SK-N-SH (cell line): ENCODE measurements around the gene DTNBP1. TPM values are rescaled to one million over a fixed set of nuclear protein-coding genes. Genes with fewer than 3 reads are reported as not detected.

Source experiments
- CTCF ChIA-PET: fragments of 300-600, 350-600 bp; formaldehyde crosslinking; extraction: SDS; loops from one replicate; lab custom pipeline; 2021; lab: Yijun Ruan, JAX
- POLR2A ChIA-PET: fragments of 350-600 bp; sonication (Branson Sonifier 250); formaldehyde crosslinking; extraction: SDS; loops from one replicate; lab custom pipeline; 2020; ENCODE audit warnings: antibody characterized with exemption, inconsistent platforms; lab: Yijun Ruan, JAX
- DNase-seq: peaks from one replicate; pipeline ENCODE4 v3.0.0; 2012
- H2AFZ ChIP-seq: fragments of 200-600 bp; sonication (generic); 2 replicates; pipeline ENCODE4 v1.8.1; 2016; ENCODE audit warnings: antibody characterized with exemption, mild to moderate bottlenecking, low read depth
- H3F3A ChIP-seq: fragments of 200-600 bp; sonication (generic); replicated peaks from 2 replicates; pipeline ENCODE3; 2016; ENCODE audit warnings: antibody characterized with exemption, mild to moderate bottlenecking; ENCODE audit not compliant: insufficient read depth
- H3K27ac ChIP-seq, 2 experiments: fragments of 200-500 bp in 1 of 2; fragments of 200-600 bp in 1 of 2; sonication (Bioruptor generic) in 1 of 2; sonication (generic), shearing (Covaris generic) in 1 of 2; 2 replicates each; pipeline versions ENCODE4 v1.5.1 to v1.6.1; 2014 to 2016; ENCODE audit warnings: low read depth in 2 of 2, inconsistent platforms in 1 of 2, low read length in 1 of 2, mild to moderate bottlenecking in 1 of 2, mixed read lengths in 1 of 2
- H3K27me3 ChIP-seq: fragments of 200-600 bp; sonication (generic), shearing (Covaris generic); 2 replicates; pipeline ENCODE4 v1.6.1; 2016; ENCODE audit warnings: mixed run types; ENCODE audit not compliant: insufficient read depth
- H3K36me3 ChIP-seq, 2 experiments: fragments of 200-500 bp in 1 of 2; fragments of 200-600 bp in 1 of 2; sonication (Bioruptor generic) in 1 of 2; sonication (generic) in 1 of 2; replicated peaks in 1 of 2; 2 replicates each; pipeline versions ENCODE3 to v1.5.1; 2014 to 2016; ENCODE audit warnings: low read length in 1 of 2, mild to moderate bottlenecking in 1 of 2; ENCODE audit not compliant: insufficient read depth in 2 of 2, control insufficient read depth in 1 of 2
- H3K4me1 ChIP-seq, 2 experiments: fragments of 200-500 bp in 1 of 2; fragments of 200-600 bp in 1 of 2; sonication (Bioruptor generic) in 1 of 2; sonication (generic), shearing (Covaris generic) in 1 of 2; 2 replicates each; pipeline versions ENCODE4 v1.5.1 to v1.6.1; 2014 to 2016; ENCODE audit warnings: low read depth in 1 of 2, low read length in 1 of 2, mixed run types in 1 of 2; ENCODE audit not compliant: insufficient read depth in 2 of 2, control insufficient read depth in 1 of 2
- H3K4me2 ChIP-seq: fragments of 200-600 bp; sonication (generic), shearing (Covaris generic); 2 replicates; pipeline ENCODE4 v1.6.1; 2017; ENCODE audit warnings: mixed run types
- H3K4me3 ChIP-seq, 2 experiments: fragments of 200-500 bp in 1 of 2; fragments of 200-600 bp in 1 of 2; sonication (Bioruptor generic) in 1 of 2; sonication (generic), shearing (Covaris generic) in 1 of 2; 2 replicates each; pipeline versions ENCODE4 v1.5.1 to v1.8.1; 2014 to 2016; ENCODE audit warnings: low read depth in 2 of 2, inconsistent platforms in 1 of 2, low read length in 1 of 2, mild to moderate bottlenecking in 1 of 2, mixed read lengths in 1 of 2, moderate library complexity in 1 of 2
- H3K79me2 ChIP-seq: fragments of 200-600 bp; sonication (generic); 2 replicates; pipeline ENCODE4 v1.8.1; 2017; ENCODE audit warnings: mild to moderate bottlenecking; ENCODE audit not compliant: insufficient read depth
- H3K9ac ChIP-seq: fragments of 200-600 bp; sonication (generic); 2 replicates; pipeline ENCODE4 v1.6.1; 2017; ENCODE audit warnings: mixed run types
- H3K9me2 ChIP-seq: fragments of 200-600 bp; sonication (generic); 2 replicates; pipeline ENCODE4 v1.6.1; 2017; ENCODE audit warnings: mixed run types
- H3K9me3 ChIP-seq: fragments of 200-600 bp; sonication (generic); 2 replicates; pipeline ENCODE4 v1.6.1; 2017; ENCODE audit warnings: mixed run types, mild to moderate bottlenecking, moderate library complexity
- H4K20me1 ChIP-seq: fragments of 200-600 bp; sonication (generic); 2 replicates; pipeline ENCODE4 v1.6.1; 2017; ENCODE audit warnings: mild to moderate bottlenecking, mixed run types; ENCODE audit not compliant: insufficient read depth
- EP300 ChIP-seq, 2 experiments: IDR thresholded peaks; 2 replicates each; pipeline versions ENCODE4 v1.4.0 to v1.6.1; 2012; ENCODE audit warnings: borderline replicate concordance in 1 of 2, low read depth in 1 of 2, low read length in 1 of 2
- EZH2phosphoT487 ChIP-seq: fragments of 200-600 bp; sonication (generic); IDR thresholded peaks from 2 replicates; pipeline ENCODE4 v1.6.1; 2017; ENCODE audit warnings: low read depth, mixed run types, mild to moderate bottlenecking, antibody characterized with exemption, moderate library complexity, borderline replicate concordance
- FOXJ3 ChIP-seq: sonication (generic); formaldehyde crosslinking; IDR thresholded peaks from 2 replicates; pipeline ENCODE4 v1.5.1; 2020; ENCODE audit warnings: mild to moderate bottlenecking, missing genetic modification reagents
- FOXM1 ChIP-seq: IDR thresholded peaks from 2 replicates; pipeline ENCODE4 v1.4.0; 2012; ENCODE audit warnings: low read depth, mild to moderate bottlenecking
- GABPA ChIP-seq: IDR thresholded peaks from 2 replicates; pipeline ENCODE4 v1.4.0; 2012; ENCODE audit warnings: low read depth, mild to moderate bottlenecking
- MEF2A ChIP-seq: IDR thresholded peaks from 2 replicates; pipeline ENCODE4 v1.4.0; 2012; ENCODE audit warnings: low read depth, borderline replicate concordance
- MXI1 ChIP-seq: IDR thresholded peaks from 2 replicates; pipeline ENCODE4 v1.6.1; 2012; ENCODE audit warnings: mild to moderate bottlenecking, low read depth, low read length, improper control_type of control experiment
- PBX3 ChIP-seq: IDR thresholded peaks from 2 replicates; pipeline ENCODE4; 2012
- SIN3A ChIP-seq: IDR thresholded peaks from 2 replicates; pipeline ENCODE4 v1.6.1; 2012; ENCODE audit warnings: low read depth, mild to moderate bottlenecking, low read length, moderate library complexity, borderline replicate concordance
- TCF12 ChIP-seq: IDR thresholded peaks from 2 replicates; pipeline ENCODE4 v1.4.0; 2012
- WGBS: methylation state at CpG from one replicate; pipeline ENCODE4 v1.1.6; 2017; ENCODE audit warnings: low lambda C conversion rate; 5-methylcytosine and 5-hydroxymethylcytosine counted together
- polyA plus RNA-seq, 3 experiments: library from polyadenylated mRNA; depleted of rRNA; stranded (reverse); fragments of >200 nt; gene quantifications; 2 replicates each; pipeline ENCODE4 v1.2.3, GENCODE V29; 2012
- TF ChIP-seq, protein P1 (sequence below): fragments of 150-350 bp; IDR thresholded peaks from 2 replicates; pipeline ENCODE4 v1.6.1; 2017; ENCODE audit warnings: antibody characterized with exemption, low read length, low read depth, borderline replicate concordance
- TF ChIP-seq, protein P2 (sequence below): fragments of 200-600 bp; sonication (generic); IDR thresholded peaks from 2 replicates; pipeline ENCODE4 v1.6.1; 2017; ENCODE audit warnings: antibody characterized with exemption, mild to moderate bottlenecking, moderate library complexity

Gene DTNBP1
- polyA plus RNA-seq, 1 of the 3 experiments (the other 2 are of a cell fraction) = 19.7 TPM

GRCh38 chr6:15627821-15628220 is 35.0 kb downstream of the DTNBP1 start:
- ChIA-PET POLR2A (no interaction called here), CTCF (interaction anchor here (1.1 to 2.5 kb wide), 3 partner anchors 1498 to 1720 kb away, joined by 3 to 6 read pairs (median 3); no protein-coding TSS in a partner anchor)
- Histone ChIP-seq H3K27me3 (no peaks in the 10 kb centered on the region), H3K27ac (no peak overlapping the region), H4K20me1 (no peaks in the 10 kb centered on the region), H3F3A (peaks cover 4% of the 10 kb centered on the region), H3K36me3 (peaks cover 0 to 3% of the 10 kb centered on the region in 2 experiments), H3K4me3 (no peak overlapping the region), H3K79me2 (no peaks in the 10 kb centered on the region), H3K4me2 (no peak overlapping the region; the same call in 1 of the 2 replicates), H2AFZ (no peak overlapping the region), H3K4me1 (peaks cover 9 to 15% of the 10 kb centered on the region in 2 experiments; a peak in 3 of 4 replicates), H3K9me3 (no peaks in the 10 kb centered on the region), H3K9ac (no peak overlapping the region), H3K9me2 (no peaks in the 10 kb centered on the region)
- WGBS = 97% methylated on average over 2 of the region's 2 CpGs
- no peak for DNase-seq
- TF ChIP-seq GABPA (no peak), MEF2A (no peak), EZH2phosphoT487 (no peak), EP300 (IDR thresholded peaks at IDR 0.05; ENCODE audit: borderline replicate concordance in 1 of 2, low read depth in 1 of 2, low read length in 1 of 2) (no peak), MXI1 (no peak), PBX3 (no peak), SIN3A (no peak), TCF12 (no peak), FOXJ3 (CRISPR knock-in tag) (no peak)
- TF ChIP-seq, protein P1, sequence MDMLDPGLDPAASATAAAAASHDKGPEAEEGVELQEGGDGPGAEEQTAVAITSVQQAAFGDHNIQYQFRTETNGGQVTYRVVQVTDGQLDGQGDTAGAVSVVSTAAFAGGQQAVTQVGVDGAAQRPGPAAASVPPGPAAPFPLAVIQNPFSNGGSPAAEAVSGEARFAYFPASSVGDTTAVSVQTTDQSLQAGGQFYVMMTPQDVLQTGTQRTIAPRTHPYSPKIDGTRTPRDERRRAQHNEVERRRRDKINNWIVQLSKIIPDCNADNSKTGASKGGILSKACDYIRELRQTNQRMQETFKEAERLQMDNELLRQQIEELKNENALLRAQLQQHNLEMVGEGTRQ = no peak
- TF ChIP-seq, protein P2, sequence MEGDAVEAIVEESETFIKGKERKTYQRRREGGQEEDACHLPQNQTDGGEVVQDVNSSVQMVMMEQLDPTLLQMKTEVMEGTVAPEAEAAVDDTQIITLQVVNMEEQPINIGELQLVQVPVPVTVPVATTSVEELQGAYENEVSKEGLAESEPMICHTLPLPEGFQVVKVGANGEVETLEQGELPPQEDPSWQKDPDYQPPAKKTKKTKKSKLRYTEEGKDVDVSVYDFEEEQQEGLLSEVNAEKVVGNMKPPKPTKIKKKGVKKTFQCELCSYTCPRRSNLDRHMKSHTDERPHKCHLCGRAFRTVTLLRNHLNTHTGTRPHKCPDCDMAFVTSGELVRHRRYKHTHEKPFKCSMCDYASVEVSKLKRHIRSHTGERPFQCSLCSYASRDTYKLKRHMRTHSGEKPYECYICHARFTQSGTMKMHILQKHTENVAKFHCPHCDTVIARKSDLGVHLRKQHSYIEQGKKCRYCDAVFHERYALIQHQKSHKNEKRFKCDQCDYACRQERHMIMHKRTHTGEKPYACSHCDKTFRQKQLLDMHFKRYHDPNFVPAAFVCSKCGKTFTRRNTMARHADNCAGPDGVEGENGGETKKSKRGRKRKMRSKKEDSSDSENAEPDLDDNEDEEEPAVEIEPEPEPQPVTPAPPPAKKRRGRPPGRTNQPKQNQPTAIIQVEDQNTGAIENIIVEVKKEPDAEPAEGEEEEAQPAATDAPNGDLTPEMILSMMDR = no peak

GRCh38 chr6:15626878-15627674 is 35.8 kb downstream of the DTNBP1 start:
- ChIA-PET POLR2A (no interaction called here), CTCF (interaction anchor here (0.7 to 2.5 kb wide), 6 partner anchors 12 to 1719 kb away, joined by 3 to 6 read pairs (median 3); no protein-coding TSS in a partner anchor)
- no peak overlapping the region; the same call in 1 of the 2 replicates for H3K4me2 ChIP-seq
- peaks cover 11 to 20% of the 10 kb centered on the region in 2 experiments; a peak in 3 of 4 replicates for H3K4me1 ChIP-seq
- TF ChIP-seq FOXM1 = no peak
- peak; percentile 70; the same call in 1 of the 2 replicates for TF ChIP-seq MXI1
- peak; percentile 32 for DNase-seq
- no peak overlapping the region for H3K9ac ChIP-seq
- peaks cover 2% of the 10 kb centered on the region for H3F3A ChIP-seq
- no peaks in the 10 kb centered on the region for H3K9me2 ChIP-seq
- H3K36me3 ChIP-seq = no peaks in the 10 kb centered on the region
- no peak overlapping the region for H3K4me3 ChIP-seq
- no peaks in the 10 kb centered on the region for H3K27me3 ChIP-seq
- WGBS = 85% methylated on average over 8 of the region's 8 CpGs
- H3K27ac ChIP-seq = no peak overlapping the region
- no peaks in the 10 kb centered on the region for H3K79me2 ChIP-seq
- H2AFZ ChIP-seq = no peak overlapping the region
- no peaks in the 10 kb centered on the region for H4K20me1 ChIP-seq
- H3K9me3 ChIP-seq = no peaks in the 10 kb centered on the region
